ENCODE measurements around the gene THBS3.
"Not testable (repeated sequence)": the region's sequence is repeated elsewhere in the genome, so short reads cannot be mapped to it uniquely, and the experiment has no call there.

Gene THBS3

DNA sequence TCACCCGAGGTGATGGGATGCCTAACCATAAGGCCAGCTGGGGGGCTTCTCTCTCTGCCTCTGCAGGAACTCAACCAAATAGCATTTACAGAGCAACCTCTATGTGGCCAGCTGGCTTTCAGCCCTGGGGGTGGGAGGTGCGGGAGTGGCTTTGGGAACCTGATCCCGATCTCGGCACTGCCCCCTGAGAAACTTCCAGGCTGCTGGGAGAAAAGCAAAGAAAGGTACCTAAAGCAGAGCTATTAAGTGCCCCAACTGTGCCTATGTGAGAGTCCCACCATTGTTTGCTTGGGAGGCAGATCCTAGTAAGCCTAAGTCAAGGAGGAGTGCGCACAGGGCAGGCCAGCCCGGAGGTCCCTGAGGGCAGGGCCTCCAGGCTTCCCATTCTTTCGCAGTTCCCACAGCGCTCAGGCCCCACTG, 41.6 kb downstream of the THBS3 start:
- H3K9ac ChIP-seq (ENCODE audit: low read length): no peak overlapping the region
- H3K36me3 ChIP-seq (replicated peaks; ENCODE audit: low read depth, low read length): peaks cover 15% of the 10 kb centered on the region
- H3K27me3 ChIP-seq (ENCODE audit: low read depth, low read length): no peaks in the 10 kb centered on the region
- H2AFZ ChIP-seq (ENCODE audit: low read depth, low read length): no peak overlapping the region
- peak overlapping the region; percentile 38; the same call in 1 of the 2 replicates for H3K4me3 ChIP-seq (ENCODE audit: low read length)
- H4K20me1 ChIP-seq (ENCODE audit: insufficient read depth, low read length): no peaks in the 10 kb centered on the region
- H3K79me2 ChIP-seq (ENCODE audit: low read length): no peaks in the 10 kb centered on the region
- H3K9me3 ChIP-seq (ENCODE audit: insufficient read depth, low read length): no peaks in the 10 kb centered on the region
- no peak for TF ChIP-seq EZH2phosphoT487 (IDR thresholded peaks at IDR 0.05; ENCODE audit: low read depth)
- TF ChIP-seq, protein P1, sequence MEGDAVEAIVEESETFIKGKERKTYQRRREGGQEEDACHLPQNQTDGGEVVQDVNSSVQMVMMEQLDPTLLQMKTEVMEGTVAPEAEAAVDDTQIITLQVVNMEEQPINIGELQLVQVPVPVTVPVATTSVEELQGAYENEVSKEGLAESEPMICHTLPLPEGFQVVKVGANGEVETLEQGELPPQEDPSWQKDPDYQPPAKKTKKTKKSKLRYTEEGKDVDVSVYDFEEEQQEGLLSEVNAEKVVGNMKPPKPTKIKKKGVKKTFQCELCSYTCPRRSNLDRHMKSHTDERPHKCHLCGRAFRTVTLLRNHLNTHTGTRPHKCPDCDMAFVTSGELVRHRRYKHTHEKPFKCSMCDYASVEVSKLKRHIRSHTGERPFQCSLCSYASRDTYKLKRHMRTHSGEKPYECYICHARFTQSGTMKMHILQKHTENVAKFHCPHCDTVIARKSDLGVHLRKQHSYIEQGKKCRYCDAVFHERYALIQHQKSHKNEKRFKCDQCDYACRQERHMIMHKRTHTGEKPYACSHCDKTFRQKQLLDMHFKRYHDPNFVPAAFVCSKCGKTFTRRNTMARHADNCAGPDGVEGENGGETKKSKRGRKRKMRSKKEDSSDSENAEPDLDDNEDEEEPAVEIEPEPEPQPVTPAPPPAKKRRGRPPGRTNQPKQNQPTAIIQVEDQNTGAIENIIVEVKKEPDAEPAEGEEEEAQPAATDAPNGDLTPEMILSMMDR (IDR thresholded peaks at IDR 0.05; ENCODE audit: low read depth, low read length): no peak
- peaks cover 10% of the 10 kb centered on the region for H3K4me1 ChIP-seq (ENCODE audit: low read length)
- H3K4me2 ChIP-seq (ENCODE audit: low read length): peak overlapping the region; percentile 95
- no peak overlapping the region for H3K27ac ChIP-seq (ENCODE audit: low read length)

DNA sequence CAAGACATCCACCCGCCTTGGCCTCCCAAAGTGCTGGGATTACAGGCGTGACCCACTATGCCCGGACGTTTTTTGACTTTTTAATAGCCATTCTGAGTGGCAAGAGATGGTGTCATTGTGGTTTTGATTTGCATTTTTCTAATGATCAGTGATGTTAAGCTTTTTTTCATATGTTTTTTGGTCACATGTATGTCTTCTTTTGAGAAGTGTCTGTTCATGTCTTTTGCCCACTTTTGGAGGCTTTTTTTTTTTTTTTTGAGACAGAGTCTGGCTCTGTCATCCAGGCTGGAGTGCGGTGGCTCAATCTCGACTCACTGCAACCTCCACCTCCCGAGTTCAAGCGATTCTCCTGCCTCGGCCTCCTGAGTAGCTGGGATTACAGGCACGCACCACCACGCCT, 43.1 kb downstream of the THBS3 start:
- H3K9me3 ChIP-seq (ENCODE audit: insufficient read depth, low read length); H3K27ac ChIP-seq (ENCODE audit: low read length); H3K79me2 ChIP-seq (ENCODE audit: low read length); H3K4me2 ChIP-seq (ENCODE audit: low read length); H3K9ac ChIP-seq (ENCODE audit: low read length); H3K4me3 ChIP-seq (ENCODE audit: low read length); H4K20me1 ChIP-seq (ENCODE audit: insufficient read depth, low read length); H2AFZ ChIP-seq (ENCODE audit: low read depth, low read length); H3K27me3 ChIP-seq (ENCODE audit: low read depth, low read length): not testable (repeated sequence)
- H3K4me1 ChIP-seq (ENCODE audit: low read length): peaks cover 10% of the 10 kb centered on the region
- peaks cover 11% of the 10 kb centered on the region for H3K36me3 ChIP-seq (replicated peaks; ENCODE audit: low read depth, low read length)

DNA sequence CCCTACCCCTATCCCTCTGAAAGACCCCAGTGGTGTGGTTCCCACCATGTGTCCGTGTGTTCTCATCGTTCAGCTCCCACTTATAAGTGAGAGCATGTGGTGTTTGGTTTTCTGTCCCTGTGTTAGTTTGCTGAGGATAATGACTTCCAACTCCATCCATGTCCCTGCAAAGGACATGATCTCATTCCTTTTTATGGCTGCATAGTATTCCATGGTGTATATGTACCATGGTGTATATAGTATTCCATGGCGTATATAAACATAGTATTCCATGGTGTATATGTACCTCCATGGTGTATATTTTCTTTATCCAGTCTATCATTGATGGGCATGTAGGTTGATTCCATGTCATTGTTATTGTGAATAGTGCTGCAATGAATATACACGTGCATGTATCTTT, 43.9 kb downstream of the THBS3 start:
- H3K4me1 ChIP-seq (ENCODE audit: low read length): peaks cover 10% of the 10 kb centered on the region
- H3K4me3 ChIP-seq (ENCODE audit: low read length); H3K27me3 ChIP-seq (ENCODE audit: low read depth, low read length); H3K27ac ChIP-seq (ENCODE audit: low read length); H3K9ac ChIP-seq (ENCODE audit: low read length); H2AFZ ChIP-seq (ENCODE audit: low read depth, low read length); H3K36me3 ChIP-seq (replicated peaks; ENCODE audit: low read depth, low read length); H3K79me2 ChIP-seq (ENCODE audit: low read length); H4K20me1 ChIP-seq (ENCODE audit: insufficient read depth, low read length); H3K9me3 ChIP-seq (ENCODE audit: insufficient read depth, low read length); H3K4me2 ChIP-seq (ENCODE audit: low read length): not testable (repeated sequence)

DNA sequence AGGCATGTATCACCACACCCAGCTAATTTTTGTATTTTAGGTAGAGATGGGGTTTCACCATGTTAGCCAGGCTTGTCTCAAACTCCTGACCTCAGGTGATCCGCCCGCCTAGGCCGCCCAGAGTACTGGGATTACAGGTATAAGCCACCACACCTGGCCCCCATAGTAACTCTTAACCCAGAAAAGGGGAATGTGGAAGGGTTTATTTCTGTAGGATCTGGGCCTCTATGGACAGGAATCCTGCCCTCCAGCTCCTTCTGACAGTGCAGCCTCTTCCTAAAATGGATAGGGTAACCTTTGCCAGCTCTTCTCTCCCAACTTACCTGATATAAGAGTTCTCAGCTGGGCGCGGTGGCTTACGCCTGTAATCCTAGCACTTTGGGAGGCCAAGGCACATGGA, 45.1 kb downstream of the THBS3 start:
- not testable (repeated sequence) for H3K27me3 ChIP-seq (ENCODE audit: low read depth, low read length); H3K27ac ChIP-seq (ENCODE audit: low read length); H3K9ac ChIP-seq (ENCODE audit: low read length); H3K79me2 ChIP-seq (ENCODE audit: low read length); H3K4me1 ChIP-seq (ENCODE audit: low read length); H3K4me2 ChIP-seq (ENCODE audit: low read length); H3K36me3 ChIP-seq (replicated peaks; ENCODE audit: low read depth, low read length); H3K4me3 ChIP-seq (ENCODE audit: low read length); H3K9me3 ChIP-seq (ENCODE audit: insufficient read depth, low read length); H4K20me1 ChIP-seq (ENCODE audit: insufficient read depth, low read length); H2AFZ ChIP-seq (ENCODE audit: low read depth, low read length)

DNA sequence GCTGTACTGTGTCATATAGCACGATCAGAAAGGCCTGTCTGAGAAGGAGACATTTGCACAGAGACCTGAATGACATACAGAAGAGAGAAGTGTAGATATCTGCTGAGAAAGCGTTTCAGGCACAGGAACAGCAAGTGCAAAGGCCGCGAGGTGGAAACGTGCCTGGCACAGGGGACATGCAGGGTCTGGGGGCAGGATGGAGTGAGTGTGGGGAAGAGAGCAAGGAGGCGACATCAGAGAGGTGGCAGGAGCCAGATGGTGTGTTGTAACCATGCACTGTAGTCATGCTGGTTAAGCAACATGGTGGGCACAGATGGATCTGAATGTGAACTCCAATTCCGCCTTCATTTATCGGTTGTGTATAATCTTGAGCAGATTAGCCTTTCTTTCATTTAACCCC, 47.6 kb downstream of the THBS3 start:
- no peak overlapping the region for H3K4me3 ChIP-seq (ENCODE audit: low read length)
- no peaks in the 10 kb centered on the region for H3K9me3 ChIP-seq (ENCODE audit: insufficient read depth, low read length)
- no peak overlapping the region for H2AFZ ChIP-seq (ENCODE audit: low read depth, low read length)
- H3K4me2 ChIP-seq (ENCODE audit: low read length): no peak overlapping the region
- no peaks in the 10 kb centered on the region for H4K20me1 ChIP-seq (ENCODE audit: insufficient read depth, low read length)
- H3K27ac ChIP-seq (ENCODE audit: low read length): no peak overlapping the region
- H3K4me1 ChIP-seq (ENCODE audit: low read length): no peaks in the 10 kb centered on the region
- H3K27me3 ChIP-seq (ENCODE audit: low read depth, low read length): no peaks in the 10 kb centered on the region; the same call in 1 of the 2 replicates
- no peaks in the 10 kb centered on the region for H3K36me3 ChIP-seq (replicated peaks; ENCODE audit: low read depth, low read length)
- H3K9ac ChIP-seq (ENCODE audit: low read length): no peak overlapping the region
- H3K79me2 ChIP-seq (ENCODE audit: low read length): no peaks in the 10 kb centered on the region
- TF ChIP-seq, protein P1 (IDR thresholded peaks at IDR 0.05; ENCODE audit: low read depth, low read length): no peak
- TF ChIP-seq EZH2phosphoT487 (IDR thresholded peaks at IDR 0.05; ENCODE audit: low read depth): no peak

Data from OCI-LY3 (cell line).